Epidermal melanocyte (primary cell): ENCODE measurements around the gene HOXA11.
A peak's percentile ranks its signal among the peaks of the same experiment; 100 is the strongest.

ENCODE experiments used
- DNase-seq: peaks from one replicate; pipeline ENCODE4 v3.0.0; 2011; ENCODE audit warnings: low spot score; ENCODE audit not compliant: insufficient read length

HOXA11 gene

GRCh38 chr7:27169658-27170425 lies 15.2 kb downstream of the HOXA11 start:
- no peak for DNase-seq

DNA sequence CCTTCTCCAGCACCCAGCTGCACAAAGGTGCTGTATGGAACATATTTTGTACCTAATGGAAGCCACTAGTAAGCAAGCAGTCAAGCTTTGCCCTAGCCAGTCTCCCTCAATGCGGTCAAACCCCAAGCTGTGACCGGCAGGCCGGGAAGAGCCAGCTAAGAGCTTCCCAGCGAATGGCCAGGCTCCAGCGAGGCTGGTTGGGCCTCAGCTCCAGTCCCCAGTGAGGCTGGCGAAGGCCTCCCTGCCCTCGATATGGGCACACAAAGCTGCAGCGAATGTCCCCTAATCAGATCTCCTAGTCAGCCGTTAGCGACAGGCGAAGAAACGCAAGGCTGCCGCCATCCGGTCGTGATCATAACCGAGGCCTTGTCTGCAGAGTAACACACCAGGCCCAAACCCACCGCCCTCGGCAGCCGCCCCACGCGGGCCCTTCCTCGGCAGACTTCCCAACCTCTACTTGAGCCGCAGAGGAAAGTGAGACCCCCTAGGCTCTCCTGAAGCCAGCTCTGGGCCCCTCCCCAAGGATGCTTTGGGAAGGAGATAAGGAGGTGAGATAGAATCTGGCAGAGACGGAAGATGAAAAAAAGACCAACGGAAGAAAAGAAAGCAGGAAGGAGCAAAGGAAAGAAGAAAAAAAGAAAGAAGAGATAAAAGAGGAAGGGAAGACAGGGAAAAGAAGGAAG lies 16.6 kb downstream of the HOXA11 start:
- DNase-seq: no peak

DNA sequence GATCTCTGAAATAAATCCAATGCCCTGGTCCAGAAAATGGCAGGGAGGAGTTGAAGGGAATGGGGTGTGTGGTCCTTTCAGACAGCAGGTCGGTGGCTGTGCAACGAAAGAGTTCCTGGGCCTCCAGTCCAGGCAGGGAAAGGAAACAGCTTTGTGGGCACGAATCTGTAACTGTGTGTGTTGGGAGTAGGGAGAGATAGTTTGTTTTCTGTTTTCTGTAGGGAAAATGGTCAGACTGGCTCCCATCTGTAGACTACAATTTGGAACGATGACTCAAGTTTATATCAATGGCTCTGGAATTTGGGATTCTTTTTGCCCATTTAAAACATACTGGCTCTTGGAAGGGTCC lies 17.1 kb downstream of the HOXA11 start:
- DNase-seq: no peak

GRCh38 chr7:27166531-27167505 lies 18.2 kb downstream of the HOXA11 start:
- DNase-seq: no peak

DNA sequence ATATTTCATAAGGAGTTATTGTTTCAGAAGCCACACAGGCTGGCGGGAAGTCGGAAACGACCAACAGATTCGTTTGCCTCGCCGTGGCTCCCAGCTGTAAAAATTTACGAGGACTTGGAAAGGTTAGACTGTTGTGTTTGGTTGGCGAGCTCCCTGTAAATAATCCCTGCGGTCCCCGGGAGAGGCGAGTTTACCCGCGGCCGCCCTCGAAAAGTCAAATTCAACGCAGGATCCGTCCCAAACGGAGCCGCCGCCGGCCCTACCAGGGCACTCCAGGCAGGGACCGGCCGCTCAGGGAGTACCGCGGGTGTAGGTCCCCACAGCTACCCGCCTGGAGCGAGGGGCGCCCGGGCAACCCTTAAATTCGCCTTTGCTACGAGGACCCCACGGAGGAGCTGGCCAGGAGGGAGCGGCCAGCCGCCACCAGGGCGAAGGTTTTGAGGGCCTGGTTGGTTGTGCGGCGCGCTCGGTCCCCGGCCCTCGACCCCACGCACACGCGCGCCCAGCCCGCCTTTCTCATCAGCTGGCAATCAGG lies 19.0 kb downstream of the HOXA11 start:
- no peak for DNase-seq

DNA sequence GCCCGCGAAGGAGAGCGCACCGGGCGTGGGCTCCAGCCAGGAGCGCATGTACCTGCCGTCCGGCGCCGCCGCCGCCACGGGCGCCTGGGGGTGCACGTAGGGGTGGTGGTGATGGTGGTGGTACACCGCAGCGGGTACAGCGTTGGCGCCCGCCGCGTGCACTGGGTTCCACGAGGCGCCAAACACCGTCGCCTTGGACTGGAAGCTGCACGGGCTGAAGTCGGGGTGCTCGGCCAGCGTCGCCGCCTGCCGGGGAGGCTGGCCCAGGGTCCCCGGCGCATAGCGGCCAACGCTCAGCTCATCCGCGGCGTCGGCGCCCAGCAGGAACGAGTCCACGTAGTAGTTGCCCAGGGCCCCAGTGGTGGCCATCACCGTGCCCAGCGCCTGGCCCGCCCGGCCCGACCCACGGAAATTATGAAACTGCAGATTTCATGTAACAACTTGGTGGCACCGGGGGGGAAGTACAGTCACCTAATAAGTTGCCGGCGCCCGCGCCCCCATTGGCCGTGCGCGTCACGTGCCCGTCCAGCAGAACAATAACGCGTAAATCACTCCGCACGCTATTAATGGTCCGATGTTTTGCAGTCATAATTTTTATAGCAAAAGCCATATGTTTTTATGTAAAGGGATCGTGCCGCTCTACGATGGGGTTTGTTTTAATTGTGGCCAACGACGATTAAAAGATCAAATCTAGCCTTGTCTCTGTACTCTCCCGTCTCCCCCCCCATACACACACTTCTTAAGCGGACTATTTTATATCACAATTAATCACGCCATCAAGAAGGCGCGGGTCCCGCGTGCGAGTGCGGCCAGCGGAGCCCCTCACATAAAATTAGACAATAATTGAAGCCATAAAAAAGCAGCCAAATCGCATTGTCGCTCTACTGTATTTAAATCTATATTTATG lies 19.7 kb downstream of the HOXA11 start, which contains the start of gene HOXA9:
HOXA9 (minus strand) TSS at position 449 of the 907 bp plus-strand sequence; CDS start at position 369, 80 bp downstream.
- no peak for DNase-seq

DNA sequence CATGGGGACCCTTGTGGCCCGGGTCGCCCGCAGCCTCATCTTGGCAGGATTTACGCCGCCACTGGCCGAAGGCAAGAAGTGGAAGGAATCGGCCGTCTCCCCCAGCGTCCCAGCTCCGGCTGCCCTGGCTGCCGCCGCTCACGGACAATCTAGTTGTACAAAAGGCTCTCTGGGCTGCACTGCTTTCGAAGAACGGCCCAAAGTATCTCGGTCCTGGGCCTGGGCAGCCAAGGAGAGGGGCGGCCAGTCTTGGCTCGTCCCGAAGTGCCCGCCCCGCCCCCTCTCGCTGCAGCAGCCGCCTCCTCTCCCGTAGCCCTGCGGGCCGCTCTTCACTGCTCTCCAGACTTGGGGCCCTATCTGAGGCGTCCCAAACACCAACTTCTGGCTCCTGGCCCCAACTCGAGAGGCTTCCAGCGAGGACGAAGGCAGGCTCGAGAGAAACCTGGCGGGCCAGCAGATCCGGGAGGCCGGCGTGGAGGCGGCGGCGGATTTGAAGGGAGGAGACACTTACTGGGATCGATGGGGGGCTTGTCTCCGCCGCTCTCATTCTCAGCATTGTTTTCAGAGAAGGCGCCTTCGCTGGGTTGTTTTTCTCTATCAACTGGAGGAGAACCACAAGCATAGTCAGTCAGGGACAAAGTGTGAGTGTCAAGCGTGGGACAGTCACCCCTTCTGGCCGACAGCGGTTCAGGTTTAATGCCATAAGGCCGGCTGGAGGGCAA lies 20.5 kb downstream of the HOXA11 start:
- DNase-seq: no peak

GRCh38 chr7:27164045-27164366 lies 21.0 kb downstream of the HOXA11 start:
- DNase-seq: no peak

DNA sequence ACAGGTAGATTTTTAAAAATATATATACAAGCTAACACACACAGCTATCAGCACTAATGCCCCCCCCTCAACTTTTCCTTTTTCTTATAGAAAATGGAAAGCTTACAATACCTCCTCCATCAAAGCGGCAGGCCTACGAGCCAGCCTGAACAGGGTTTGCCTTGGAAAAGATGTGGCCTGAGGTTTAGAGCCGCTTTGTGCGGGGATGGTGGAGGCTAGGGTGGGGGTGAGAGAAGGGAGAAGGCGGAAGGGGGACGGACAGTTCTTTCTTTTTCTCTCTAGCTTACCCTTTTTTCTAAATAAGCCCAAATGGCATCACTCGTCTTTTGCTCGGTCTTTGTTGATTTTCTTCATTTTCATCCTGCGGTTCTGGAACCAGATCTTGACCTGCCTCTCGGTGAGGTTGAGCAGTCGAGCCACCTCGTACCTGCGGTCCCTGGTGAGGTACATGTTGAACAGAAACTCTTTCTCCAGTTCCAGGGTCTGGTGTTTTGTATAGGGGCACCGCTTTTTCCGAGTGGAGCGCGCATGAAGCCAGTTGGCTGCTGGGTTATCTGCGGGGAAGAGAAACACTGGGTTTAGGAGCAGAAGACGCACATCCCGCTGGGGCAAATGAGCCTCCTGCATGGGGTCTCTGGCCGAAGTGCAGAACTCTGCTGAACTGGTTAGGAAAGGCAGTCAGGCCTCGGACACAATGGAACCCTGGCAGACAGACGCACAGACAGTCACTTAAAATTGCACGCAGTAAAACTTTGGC lies 21.6 kb downstream of the HOXA11 start:
- DNase-seq: no peak

DNA sequence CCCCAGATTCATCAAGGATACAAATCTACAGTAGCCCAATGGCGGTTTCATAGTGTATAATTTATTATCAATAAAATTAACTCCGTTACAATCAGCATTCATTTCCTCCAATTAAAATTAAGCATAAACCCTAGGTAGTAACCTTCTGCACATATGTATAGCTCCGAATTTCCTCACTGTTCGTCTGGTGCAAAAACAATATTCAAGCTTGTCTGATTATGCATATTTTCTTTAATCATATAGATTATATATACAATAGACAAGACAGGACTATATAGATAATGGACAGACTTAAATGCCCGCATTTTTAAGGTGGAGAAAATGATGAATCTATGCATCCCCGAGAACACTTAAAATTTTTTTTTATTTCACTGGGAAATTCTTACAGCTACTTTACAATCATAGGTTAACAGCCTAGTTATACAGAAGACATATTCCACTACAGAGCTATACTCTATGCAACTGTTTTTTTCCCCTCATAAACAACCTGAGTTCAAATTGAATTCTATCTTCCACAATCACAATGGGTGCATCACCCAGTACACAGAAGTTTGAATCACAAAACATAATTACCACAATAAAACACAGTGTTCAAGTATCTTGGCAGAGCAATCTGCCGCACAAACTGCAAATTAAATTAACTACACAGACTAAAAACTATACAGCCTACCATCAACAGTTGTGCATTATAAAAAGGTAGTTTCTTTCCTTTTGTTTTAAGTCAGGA lies 22.3 kb downstream of the HOXA11 start:
- no peak for DNase-seq

DNA sequence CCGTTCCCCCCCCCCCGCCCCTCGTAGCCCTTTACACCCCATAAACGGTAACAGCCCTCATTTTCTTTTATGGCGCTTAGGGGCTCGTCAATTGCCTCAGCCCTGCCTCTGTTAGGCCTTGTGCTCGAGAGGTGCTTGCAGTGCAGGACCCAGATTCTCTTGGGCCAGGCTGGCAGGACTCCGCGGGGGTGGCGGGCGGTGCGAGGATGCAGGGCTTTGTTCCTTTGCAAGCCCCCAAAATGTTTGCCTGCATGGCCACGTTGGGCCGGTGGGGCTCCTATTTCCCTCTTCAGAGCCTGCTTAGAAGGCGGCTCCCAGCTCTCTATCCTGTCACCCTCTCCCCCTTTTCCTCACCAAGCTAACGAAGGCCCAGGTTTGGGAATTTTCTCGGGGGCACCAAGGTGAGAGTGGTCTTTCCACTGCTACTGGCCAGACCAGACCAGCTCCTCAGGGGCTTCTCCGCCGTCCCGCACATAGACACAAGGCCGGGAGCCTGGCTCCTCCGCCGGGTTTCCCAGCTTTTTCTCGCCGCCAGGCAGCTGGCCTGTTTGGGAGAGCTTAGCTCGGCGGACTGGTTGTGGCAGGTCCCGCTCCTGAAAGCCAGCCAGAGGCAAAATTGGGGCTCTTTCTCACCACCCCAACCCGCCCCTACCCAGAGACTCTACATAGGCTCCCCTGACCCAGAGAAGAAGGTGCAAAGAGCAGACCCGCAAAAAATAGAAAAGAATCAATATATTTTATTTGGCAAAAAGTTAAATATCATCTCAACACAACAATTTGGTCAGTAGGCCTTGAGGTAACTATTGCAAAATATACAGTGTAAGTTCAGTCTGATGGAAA lies 23.1 kb downstream of the HOXA11 start:
- no peak for DNase-seq

GRCh38 chr7:27161214-27161720 lies 23.8 kb downstream of the HOXA11 start:
- DNase-seq: no peak

- DNase-seq: peak; percentile 89
Measured at GRCh38 chr7:27160546-27161213, 24.4 kb downstream of the HOXA11 start.

GRCh38 chr7:27160145-27160545 lies 24.9 kb downstream of the HOXA11 start:
- DNase-seq: no peak

DNA sequence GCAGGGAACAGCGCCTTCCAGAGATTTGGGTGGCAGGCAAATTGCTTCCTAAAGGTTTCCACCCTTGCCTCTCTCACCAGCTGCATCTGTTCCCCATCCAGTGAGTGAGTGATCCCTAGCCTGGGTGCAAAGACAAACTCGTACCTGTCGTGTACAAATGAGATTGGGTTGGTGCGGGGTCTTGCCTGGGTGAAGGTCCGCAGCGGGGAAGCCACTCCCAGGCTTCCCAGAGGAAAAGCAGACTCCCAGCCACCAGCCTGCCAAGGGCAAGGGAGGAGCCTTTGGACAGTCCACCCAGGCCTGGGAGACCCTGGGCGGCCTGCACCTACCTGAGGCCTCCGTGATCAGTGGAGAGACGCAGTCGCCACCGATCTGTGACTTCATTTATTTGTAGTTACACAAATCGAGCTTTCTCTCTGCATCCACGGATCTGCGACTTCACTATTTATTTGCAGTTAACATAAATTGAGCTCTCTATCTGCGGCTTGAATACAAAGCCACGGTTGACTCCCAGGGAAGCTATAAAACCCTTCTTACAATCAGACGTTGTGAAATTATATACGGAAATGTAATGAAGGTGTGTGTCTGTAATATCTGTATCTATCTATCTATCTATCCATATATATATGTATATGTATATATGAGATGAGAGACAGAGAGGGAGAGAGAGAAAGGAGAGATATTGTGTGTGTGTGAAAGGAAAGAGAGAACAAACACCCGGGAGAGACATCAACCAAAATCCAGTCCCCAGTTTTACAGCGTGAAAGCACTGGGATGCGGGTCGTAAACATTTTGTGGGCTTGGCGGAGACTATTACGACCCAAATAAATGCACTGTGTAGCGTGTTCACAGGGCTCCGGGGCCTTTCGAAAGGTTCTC lies 25.5 kb downstream of the HOXA11 start:
- no peak for DNase-seq
